ENCODE results near the gene SEC16A. TPM values are rescaled to one million over a fixed set of nuclear protein-coding genes. Genes with fewer than 3 reads are reported as not detected.
"Not testable (repeated sequence)": the region's sequence is repeated elsewhere in the genome, so short reads cannot be mapped to it uniquely, and the experiment has no call there.

The SEC16A gene
- total RNA-seq, 1 donor from 2014 or later: 89.9 TPM

- Mint-ChIP-seq H3K27me3 (ENCODE audit: low read depth) (no peaks in the 10 kb centered on the region), H3K27ac (no peak overlapping the region), H3K4me3 (no peak overlapping the region), H3K4me1 (no peaks in the 10 kb centered on the region), H3K36me3 (peaks cover 11% of the 10 kb centered on the region), H3K9me3 (no peaks in the 10 kb centered on the region)
- TF ChIP-seq CTCF (IDR thresholded peaks at IDR 0.05; ENCODE audit: unreplicated experiment): no peak
- DNase-seq (ENCODE audit: low spot score in 2 of 2, unreplicated experiment in 2 of 2): no peak
These were observed 53.7 kb downstream of the SEC16A start for GRCh38 chr9:136429075-136429628.

- H3K9me3 Mint-ChIP-seq: no peaks in the 10 kb centered on the region
These were observed 56.1 kb downstream of the SEC16A start for GRCh38 chr9:136426787-136427186.

GRCh38 chr9:136425367-136425766, 57.5 kb downstream of the SEC16A start:
- H3K4me1 Mint-ChIP-seq; H3K27ac Mint-ChIP-seq; H3K9me3 Mint-ChIP-seq; H3K4me3 Mint-ChIP-seq; H3K27me3 Mint-ChIP-seq (ENCODE audit: low read depth); DNase-seq (ENCODE audit: low spot score in 2 of 2, unreplicated experiment in 2 of 2): not testable (repeated sequence)
- H3K36me3 Mint-ChIP-seq: peaks cover 17% of the 10 kb centered on the region

More at GRCh38 chr9:136426787-136427186, 56.1 kb downstream of the SEC16A start:
- Mint-ChIP-seq H3K27me3 (ENCODE audit: low read depth) (no peaks in the 10 kb centered on the region), H3K4me3 (no peak overlapping the region), H3K36me3 (peaks cover 14% of the 10 kb centered on the region), H3K4me1 (no peaks in the 10 kb centered on the region), H3K27ac (no peak overlapping the region)
- DNase-seq (ENCODE audit: low spot score in 2 of 2, unreplicated experiment in 2 of 2): no peak
- TF ChIP-seq CTCF (IDR thresholded peaks at IDR 0.05; ENCODE audit: unreplicated experiment): no peak

GRCh38 chr9:136424750-136425362, 58.0 kb downstream of the SEC16A start:
- no peaks in the 10 kb centered on the region for H3K4me1 Mint-ChIP-seq
- DNase-seq (ENCODE audit: low spot score in 2 of 2, unreplicated experiment in 2 of 2): no peak
- no peak overlapping the region for H3K27ac Mint-ChIP-seq
- H3K36me3 Mint-ChIP-seq: peaks cover 17% of the 10 kb centered on the region
- no peak for TF ChIP-seq CTCF (IDR thresholded peaks at IDR 0.05; ENCODE audit: unreplicated experiment)
- H3K27me3 Mint-ChIP-seq (ENCODE audit: low read depth): no peaks in the 10 kb centered on the region
- no peak overlapping the region for H3K4me3 Mint-ChIP-seq
- no peaks in the 10 kb centered on the region for H3K9me3 Mint-ChIP-seq

- Mint-ChIP-seq H3K4me3 (no peak overlapping the region), H3K27me3 (ENCODE audit: low read depth) (no peaks in the 10 kb centered on the region), H3K9me3 (no peaks in the 10 kb centered on the region), H3K36me3 (peaks cover 20% of the 10 kb centered on the region), H3K4me1 (no peaks in the 10 kb centered on the region), H3K27ac (no peak overlapping the region)
- no peak for DNase-seq (ENCODE audit: low spot score in 2 of 2, unreplicated experiment in 2 of 2)
- TF ChIP-seq CTCF (IDR thresholded peaks at IDR 0.05; ENCODE audit: unreplicated experiment): no peak
These were observed 59.3 kb downstream of the SEC16A start for GRCh38 chr9:136423432-136424146.

GRCh38 chr9:136422876-136423275, 60.0 kb downstream of the SEC16A start:
- Mint-ChIP-seq H3K27me3 (ENCODE audit: low read depth) (no peaks in the 10 kb centered on the region), H3K4me1 (no peaks in the 10 kb centered on the region), H3K4me3 (no peak overlapping the region), H3K9me3 (no peaks in the 10 kb centered on the region), H3K27ac (no peak overlapping the region), H3K36me3 (peaks cover 22% of the 10 kb centered on the region)
- no peak for TF ChIP-seq CTCF (IDR thresholded peaks at IDR 0.05; ENCODE audit: unreplicated experiment)
- no peak for DNase-seq (ENCODE audit: low spot score in 2 of 2, unreplicated experiment in 2 of 2)

Measured in mesothelial cell of epicardium (in vitro differentiated cells).